ENCODE results near the gene DNAH6.

DNA sequence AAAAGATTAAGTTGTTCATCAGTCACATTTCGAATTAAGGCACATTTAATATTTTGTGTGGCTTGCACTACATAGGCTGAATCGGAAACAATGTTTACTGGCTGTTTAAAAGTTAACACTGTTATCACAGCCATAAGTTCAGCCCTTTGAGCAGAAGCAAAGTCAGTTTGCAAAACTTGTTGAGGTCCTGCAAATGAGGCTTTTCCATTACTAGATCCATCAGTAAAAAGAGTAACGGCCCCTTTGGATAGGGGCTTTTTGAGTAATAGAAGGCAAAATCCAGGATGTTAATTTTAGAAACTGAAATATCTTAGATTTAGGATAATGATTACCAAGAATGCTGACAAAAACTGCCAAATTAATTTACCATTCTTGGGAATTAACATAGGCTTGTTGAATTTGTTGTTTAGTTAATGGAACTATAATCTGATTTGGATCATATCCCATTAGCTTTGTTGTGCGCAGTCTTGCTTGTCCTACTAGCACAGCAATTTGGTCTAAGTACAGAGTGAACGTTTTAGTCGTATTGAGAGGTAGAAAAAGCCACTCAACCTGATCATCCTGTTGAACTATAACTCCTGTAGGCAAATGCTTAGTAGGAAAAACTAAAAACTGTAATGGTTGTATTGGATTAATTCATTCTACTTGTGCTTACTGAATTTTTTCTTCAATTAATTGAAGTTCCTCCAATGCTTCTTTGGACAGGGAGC, 43.3 kb upstream of the DNAH6 start:
- TF ChIP-seq POLR2AphosphoS5 (IDR thresholded peaks at IDR 0.05; ENCODE audit: low read depth, low read length): no peak
- TF ChIP-seq TAF1 (IDR thresholded peaks at IDR 0.05; ENCODE audit: low read depth, low read length): no peak
- TF ChIP-seq POLR2A (IDR thresholded peaks at IDR 0.05; ENCODE audit: low read depth, low read length): no peak
- no peak for TF ChIP-seq SPI1 (IDR thresholded peaks at IDR 0.05; ENCODE audit: low read depth, low read length)
- TF ChIP-seq PAX5 (IDR thresholded peaks at IDR 0.05; ENCODE audit: insufficient read depth, low read length, severe bottlenecking): no peak
